ENCODE measurements around the gene MTHFD1.

DNA sequence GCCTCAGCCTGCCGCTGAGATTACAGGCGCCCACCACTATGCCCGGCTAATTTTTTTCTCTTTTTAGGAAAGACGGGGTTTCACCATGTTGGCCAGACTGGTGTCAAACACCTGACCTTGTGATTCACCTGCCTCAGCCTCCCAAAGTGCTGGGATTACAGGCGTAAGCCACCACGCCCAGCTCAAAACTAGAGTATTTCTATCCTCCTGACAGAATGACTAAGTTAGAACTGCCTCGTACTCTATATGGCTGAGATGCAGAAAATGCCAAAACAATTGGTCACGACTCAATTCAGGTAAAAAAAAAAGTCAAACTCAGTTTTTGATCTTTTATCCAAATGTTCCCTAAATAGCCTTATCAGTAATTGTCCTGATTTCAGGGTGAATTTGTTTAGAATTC lies 88.3 kb downstream of the MTHFD1 start:
- TF ChIP-seq CTCF (IDR thresholded peaks at IDR 0.05) (no peak), POLR2A (IDR thresholded peaks at IDR 0.05) (no peak), POLR2AphosphoS5 (IDR thresholded peaks at IDR 0.05) (no peak), EP300 (IDR thresholded peaks at IDR 0.05) (no peak)

Data from gastroesophageal sphincter (tissue), 3 donors.